K562 (cell line): Measurements from ENCODE around the gene PXN. TPM values are rescaled to one million over a fixed set of nuclear protein-coding genes. Genes with fewer than 3 reads are reported as not detected.

Experiments used
- ARID1B ChIP-seq: fragments of 450-650 bp; IDR thresholded peaks from 2 replicates; pipeline ENCODE4 v1.6.1; 2016; ENCODE audit warnings: antibody characterized with exemption, mild to moderate bottlenecking, inconsistent platforms
- CTBP1 ChIP-seq: fragments of 450-650 bp; IDR thresholded peaks from 2 replicates; pipeline ENCODE4 v1.6.1; 2016; ENCODE audit warnings: borderline replicate concordance
- EGR1 ChIP-seq: fragments of 450-650 bp; conservative IDR thresholded peaks from 2 replicates; pipeline ENCODE4 v1.6.1; 2017; ENCODE audit warnings: mild to moderate bottlenecking
- JUND ChIP-seq, 2 experiments: IDR thresholded peaks; 2 replicates in 1 of 2; 3 replicates in 1 of 2; pipeline ENCODE4 v1.6.1; 2011; ENCODE audit warnings: borderline replicate concordance in 2 of 2, low read depth in 2 of 2, low read length in 2 of 2, improper control_type of control experiment in 1 of 2, missing biosample characterization in 1 of 2, missing genetic modification characterization in 1 of 2, missing genetic modification reagents in 1 of 2
- MEIS2 ChIP-seq: fragments of 450-650 bp; IDR thresholded peaks from 2 replicates; pipeline ENCODE4 v1.6.1; 2014; ENCODE audit warnings: mild to moderate bottlenecking; ENCODE audit not compliant: partially characterized antibody
- NR2C2 ChIP-seq, 2 experiments: fragments of 200-800 bp in 1 of 2; sonication (Bioruptor generic) in 1 of 2; sonication (generic) in 1 of 2; formaldehyde crosslinking in 1 of 2; IDR thresholded peaks; 2 replicates each; pipeline versions ENCODE4 v1.6.1 to v1.8.0; 2016 to 2022; ENCODE audit warnings: mild to moderate bottlenecking in 1 of 2, missing compliant biosample characterization in 1 of 2, missing genetic modification characterization in 1 of 2, missing genetic modification reagents in 1 of 2
- PHF21A ChIP-seq: fragments of 450-650 bp; IDR thresholded peaks from 2 replicates; pipeline ENCODE4 v1.6.1; 2017; ENCODE audit warnings: low read depth, borderline replicate concordance
- STAT5A ChIP-seq: IDR thresholded peaks from 2 replicates; pipeline ENCODE4 v1.6.1; 2012; ENCODE audit warnings: low read length, inconsistent platforms, borderline replicate concordance
- TEAD4 ChIP-seq, 2 experiments: sonication (generic) in 1 of 2; formaldehyde crosslinking in 1 of 2; IDR thresholded peaks; 2 replicates each; pipeline versions ENCODE4 v1.6.1 to v1.8.0; 2012 to 2022; ENCODE audit warnings: borderline replicate concordance in 1 of 2, inconsistent platforms in 1 of 2, low read length in 1 of 2, mild to moderate bottlenecking in 1 of 2, missing genetic modification reagents in 1 of 2
- XRCC5 ChIP-seq: fragments of 200-400 bp; formaldehyde crosslinking; IDR thresholded peaks from 2 replicates; pipeline ENCODE4 v1.6.1; 2017; ENCODE audit warnings: low read depth, mild to moderate bottlenecking, low read length
- ZBTB11 ChIP-seq, 3 experiments: fragments of 200-800 bp in 1 of 3; fragments of 250-450 bp in 1 of 3; fragments of 450-650 bp in 1 of 3; sonication (Bioruptor Pico) in 1 of 3; sonication (Bioruptor generic) in 1 of 3; formaldehyde crosslinking in 1 of 3; IDR thresholded peaks; 2 replicates each; pipeline versions ENCODE4 v1.6.1 to v1.8.0; 2016 to 2022; ENCODE audit warnings: mild to moderate bottlenecking in 2 of 3, missing genetic modification characterization in 2 of 3, missing compliant biosample characterization in 1 of 3, moderate library complexity in 1 of 3
- ZBTB43 ChIP-seq: sonication (generic); formaldehyde crosslinking; IDR thresholded peaks from 2 replicates; pipeline ENCODE4 v1.8.0; 2023; ENCODE audit warnings: mild to moderate bottlenecking, missing genetic modification reagents
- ZFX ChIP-seq: sonication (generic); formaldehyde crosslinking; IDR thresholded peaks from 2 replicates; pipeline ENCODE4 v1.8.0; 2022; ENCODE audit warnings: mild to moderate bottlenecking, missing genetic modification reagents, moderate library complexity
- polyA plus RNA-seq, 8 experiments: library from polyadenylated mRNA; depleted of rRNA in 4 of 8; stranded (reverse) in 5 of 8; unstranded in 3 of 8; fragments of >200 nt; fragmentation: Nextera tagmentation in 2 of 8; fragmentation: Illumina TruSeq in 1 of 8; extraction: Ambion mirVana in 2 of 8; extraction: Trizol in 1 of 8; gene quantifications; 2 replicates each; pipeline versions ENCODE4 v1.2.1 to v1.2.3, GENCODE V29; 2011 to 2014; ENCODE audit warnings: inconsistent platforms in 1 of 8, missing spikeins in 1 of 8
- total RNA-seq, 7 experiments: library from RNA; depleted of rRNA in 6 of 7; stranded (reverse); fragments of >200 nt in 6 of 7; fragmentation: Illumina TruSeq in 2 of 7; extraction: Trizol in 2 of 7; gene quantifications; 2 replicates each; pipeline versions ENCODE4 v1.2.1 to v1.2.3, GENCODE V29; 2011 to 2021; ENCODE audit warnings: low replicate concordance in 1 of 7

PXN gene
- total and polyA plus RNA-seq, 9 of the 15 experiments (the other 6 are each of a cell fraction or from before 2014, with no cell fraction given): 4.0 to 74.1 (median 18.6) TPM

- peak; percentile 43; the same call in 1 of the 2 replicates for TF ChIP-seq TEAD4 (IDR thresholded peaks at IDR 0.05; ENCODE audit: low read length)
- no peak for TF ChIP-seq TEAD4 (CRISPR knock-in tag; IDR thresholded peaks at IDR 0.05; ENCODE audit: borderline replicate concordance)
- TF ChIP-seq PHF21A: 0 out of 2 replicates have a peak, but pooled peaks have one; percentile 8
- TF ChIP-seq CTBP1: no peak
- TF ChIP-seq NR2C2 (CRISPR knock-in tag; IDR thresholded peaks at IDR 0.05): no peak
- peak; percentile 71 for TF ChIP-seq NR2C2 (tag; IDR thresholded peaks at IDR 0.05)
- peak; percentile 80 for TF ChIP-seq ARID1B
- TF ChIP-seq ZFX (CRISPR knock-in tag): peak; percentile 43
- TF ChIP-seq JUND (IDR thresholded peaks at IDR 0.05; ENCODE audit: borderline replicate concordance, low read depth, low read length): peak; percentile 95
- peak; percentile 92; the same call in 2 of the 3 replicates for TF ChIP-seq JUND (tag; IDR thresholded peaks at IDR 0.05; ENCODE audit: borderline replicate concordance, low read depth, low read length)
- 0 out of 6 replicates have a peak, but pooled peaks of 1 of the 3 experiments have one; percentile 34 for TF ChIP-seq ZBTB11 (CRISPR knock-in tag; IDR thresholded peaks at IDR 0.05)
- TF ChIP-seq EGR1: peak; percentile 82
- TF ChIP-seq ZBTB43 (CRISPR knock-in tag): no peak
- TF ChIP-seq MEIS2: peak; percentile 96
- TF ChIP-seq STAT5A: peak; percentile 36; the same call in 1 of the 2 replicates
- no peak for TF ChIP-seq XRCC5
These were observed 34.1 kb downstream of the PXN start (continued) for GRCh38 chr12:120231316-120232011.
